ENCODE measurements around the gene LEFTY1. TPM values are rescaled to one million over a fixed set of nuclear protein-coding genes. Genes with fewer than 3 reads are reported as not detected.
A peak's percentile ranks its signal among the peaks of the same experiment; 100 is the strongest.

Gene LEFTY1
- total and polyA plus RNA-seq, 2 of the 4 experiments (the other 2 are of a cell fraction): not detected

- ChIA-PET POLR2A (ENCODE audit: unreplicated experiment) (no interaction called here), CTCF (interaction anchor here (0.6 kb wide), 1 partner anchor 317 kb away, joined by 3 read pairs; no protein-coding TSS in a partner anchor)
- H4K20me1 ChIP-seq (ENCODE audit: insufficient read depth, low read length): peaks cover 19% of the 10 kb centered on the region
- no peak overlapping the region for H2BK5ac ChIP-seq (ENCODE audit: low read depth, low read length, poor library complexity, severe bottlenecking)
- dilution Hi-C loops (cut with HindIII; ENCODE audit: low sequenced_read_pairs, unreplicated experiment) (no loop called here), intact Hi-C loops (cut with micrococcal nuclease) (no loop called here), in situ Hi-C loops (cut with MboI; ENCODE audit: low sequenced_read_pairs) (no loop called here)
- no TSS peak for BruUV-seq (replicated peaks)
- no peak overlapping the region for H3K4ac ChIP-seq (ENCODE audit: low read depth, low read length)
- no peak overlapping the region for H3K4me2 ChIP-seq (ENCODE audit: low read depth, low read length)
- DNase-seq: no peak
- peaks cover 48% of the 10 kb centered on the region for H3K36me3 ChIP-seq (ENCODE audit: control insufficient read depth, insufficient read depth, low read length)
- H3K9me3 ChIP-seq (ENCODE audit: control insufficient read depth, insufficient read depth, low read length): no peaks in the 10 kb centered on the region
- no peak overlapping the region for H4K5ac ChIP-seq (ENCODE audit: low read depth, low read length)
- H3K14ac ChIP-seq (replicated peaks; ENCODE audit: low read depth, low read length): no peak overlapping the region
- H3K9me1 ChIP-seq (ENCODE audit: insufficient read depth, low read length): peaks cover 19% of the 10 kb centered on the region; the same call in 1 of the 2 replicates
- no peak overlapping the region for H2BK120ac ChIP-seq (ENCODE audit: low read depth, low read length)
- ATAC-seq (ENCODE audit: low read depth): no peak
- no peak overlapping the region for H2BK20ac ChIP-seq (ENCODE audit: low read depth, low read length)
- no peaks in the 10 kb centered on the region for H3K27me3 ChIP-seq (ENCODE audit: control insufficient read depth, insufficient read depth, low read length)
- H3K27ac ChIP-seq (ENCODE audit: insufficient read depth, low read length): no peak overlapping the region
- H3K4me3 ChIP-seq (ENCODE audit: insufficient read depth, low read depth, low read length): no peak overlapping the region
- WGBS, 2 experiments (ENCODE audit: extremely low coverage in 2 of 2, insufficient read length in 1 of 2): no CpG with 5 or more reads among the region's 6 CpGs
- peaks cover 0 to 20% of the 10 kb centered on the region in 2 experiments; a peak in 2 of 4 replicates for H3K79me1 ChIP-seq (ENCODE audit: low read depth in 1 of 2, low read length in 2 of 2)
- TF ChIP-seq FOS (IDR thresholded peaks at IDR 0.05; ENCODE audit: low read depth, low read length) (no peak), BHLHE40 (IDR thresholded peaks at IDR 0.05; ENCODE audit: low read depth, low read length) (no peak), RAD21 (IDR thresholded peaks at IDR 0.05; ENCODE audit: low read length) (no peak), ELK1 (IDR thresholded peaks at IDR 0.05; ENCODE audit: borderline replicate concordance, low read depth, low read length) (no peak), CEBPB (IDR thresholded peaks at IDR 0.05; ENCODE audit: low read depth, low read length) (no peak), NFE2L2 (IDR thresholded peaks at IDR 0.05; ENCODE audit: low read depth, low read length) (no peak), MAZ (IDR thresholded peaks at IDR 0.05; ENCODE audit: borderline replicate concordance, low read depth, low read length) (no peak)
- no peak overlapping the region for H3K18ac ChIP-seq (ENCODE audit: low read depth, low read length)
- no peak overlapping the region for H2AFZ ChIP-seq (replicated peaks; ENCODE audit: low read length, poor library complexity)
- H4K8ac ChIP-seq (ENCODE audit: low read depth in 2 of 2, low read length in 2 of 2): no peak overlapping the region
- H2BK15ac ChIP-seq (ENCODE audit: low read depth, low read length): no peak overlapping the region; the same call in 2 of the 3 replicates
- 0 out of 2 replicates have a peak overlapping the region, but pooled peaks have one; percentile 3 for H2AK5ac ChIP-seq (ENCODE audit: low read depth, low read length)
- H2AK9ac ChIP-seq (replicated peaks; ENCODE audit: low read depth, low read length, poor library complexity): no peak overlapping the region
- H4K91ac ChIP-seq (ENCODE audit: insufficient read depth, low read depth, low read length): no peak overlapping the region
- H3K23ac ChIP-seq (ENCODE audit: low read depth, low read length): no peak overlapping the region
- H3K56ac ChIP-seq (ENCODE audit: extremely low read depth, insufficient read depth, low read length): no peak overlapping the region
- peaks cover 13% of the 10 kb centered on the region for H3K4me1 ChIP-seq (ENCODE audit: control insufficient read depth, insufficient read depth, low read length)
- no peak overlapping the region for H3K9ac ChIP-seq (ENCODE audit: low read depth, low read length)
These were observed 22.0 kb downstream of the LEFTY1 start for GRCh38 chr1:225866981-225867380.
